HCT116 (cell line): ENCODE measurements around the gene GTF3C4. TPM values are rescaled to one million over a fixed set of nuclear protein-coding genes. Genes with fewer than 3 reads are reported as not detected.

Source experiments
- ATAC-seq: fragments of 200-7000 bp; cut with Tn5 transposase; 2 replicates; pipeline ENCODE4 v1.9.1; 2020; ENCODE audit warnings: mild to moderate bottlenecking, moderate library complexity
- BruUV-seq: library from RNA; stranded (reverse); fragments of 400-500 nt; replicated peaks from 2 replicates; lab custom pipeline; 2021; lab: Mats Ljungman, UMichigan
- CTCF ChIA-PET: fragments of 300-600 bp; sonication (Branson Sonifier 250); formaldehyde crosslinking; loops from one replicate; lab custom pipeline; 2021; ENCODE audit warnings: antibody characterized with exemption; lab: Charles Lee
- POLR2A ChIA-PET: fragments of 300-600, 350-600 bp; sonication (Branson Sonifier 250); formaldehyde crosslinking; loops from one replicate; lab custom pipeline; 2021; ENCODE audit warnings: antibody characterized with exemption; lab: Charles Lee
- RAD21 ChIA-PET, 2 experiments: fragments of 300-600 bp; sonication (Branson Sonifier 250); formaldehyde crosslinking; loops; one replicate each; lab custom pipeline; 2023; ENCODE audit warnings: low total read pairs in 2 of 2; ENCODE audit not compliant: uncharacterized antibody in 2 of 2, unreplicated experiment in 2 of 2, low non-redundant PET in 1 of 2; lab: Charles Lee
- DNase-seq: peaks from one replicate; pipeline ENCODE4 v3.0.0-alpha.2; 2010; ENCODE audit warnings: low read depth, low spot score
- H2AFZ ChIP-seq: fragments of 200-600 bp; shearing (Covaris generic), sonication (generic); 2 replicates; pipeline ENCODE4 v1.6.1; 2017; ENCODE audit warnings: low read depth, mixed run types, mixed read lengths, antibody characterized with exemption, low read length; ENCODE audit not compliant: poor library complexity, severe bottlenecking
- H3K27ac ChIP-seq: 2 replicates; pipeline ENCODE4 v1.5.1; 2012; ENCODE audit warnings: low read depth, low read length
- H3K27me3 ChIP-seq: fragments of 200-600 bp; sonication (generic); 2 replicates; pipeline ENCODE4 v1.6.1; 2016; ENCODE audit warnings: mixed run types, low read length, mixed read lengths; ENCODE audit not compliant: insufficient read depth
- H3K36me3 ChIP-seq, 2 experiments: fragments of 200-500 bp in 1 of 2; fragments of 200-600 bp in 1 of 2; sonication (Bioruptor generic) in 1 of 2; sonication (generic) in 1 of 2; 2 replicates each; pipeline versions ENCODE4 v1.5.1 to v1.6.1; 2014 to 2016; ENCODE audit warnings: low read length in 2 of 2, inconsistent platforms in 1 of 2, mixed read lengths in 1 of 2, mixed run types in 1 of 2; ENCODE audit not compliant: insufficient read depth in 2 of 2, control insufficient read depth in 1 of 2
- H3K4me1 ChIP-seq, 2 experiments: fragments of 200-600 bp in 1 of 2; sonication (generic) in 1 of 2; 2 replicates each; pipeline versions ENCODE4 v1.5.1 to v1.6.1; 2012 to 2017; ENCODE audit warnings: low read length in 2 of 2, inconsistent platforms in 1 of 2, mild to moderate bottlenecking in 1 of 2, mixed read lengths in 1 of 2, mixed run types in 1 of 2, moderate library complexity in 1 of 2; ENCODE audit not compliant: insufficient read depth in 2 of 2, control insufficient read depth in 1 of 2
- H3K4me2 ChIP-seq: fragments of 200-600 bp; sonication (generic); 2 replicates; pipeline ENCODE4 v1.6.1; 2017; ENCODE audit warnings: mixed run types, low read length, mixed read lengths
- H3K4me3 ChIP-seq, 2 experiments: fragments of 200-600 bp in 1 of 2; sonication (generic) in 1 of 2; replicated peaks in 1 of 2; 2 replicates each; pipeline ENCODE4 v1.5.1; 2011 to 2016; ENCODE audit warnings: low read length in 2 of 2, control low read depth in 1 of 2, low read depth in 1 of 2, mild to moderate bottlenecking in 1 of 2, mixed read lengths in 1 of 2, mixed run types in 1 of 2
- H3K79me2 ChIP-seq: fragments of 200-600 bp; sonication (generic); 2 replicates; pipeline ENCODE4 v1.6.1; 2017; ENCODE audit warnings: mild to moderate bottlenecking, mixed run types, low read length, moderate library complexity, mixed read lengths; ENCODE audit not compliant: insufficient read depth
- H3K9ac ChIP-seq: fragments of 200-600 bp; sonication (generic); 2 replicates; pipeline ENCODE4 v1.6.1; 2016; ENCODE audit warnings: low read length, mixed read lengths
- H3K9me2 ChIP-seq: fragments of 200-600 bp; sonication (generic), shearing (Covaris generic); 2 replicates; pipeline ENCODE4 v1.6.1; 2017; ENCODE audit warnings: mixed run types, mild to moderate bottlenecking, moderate library complexity; ENCODE audit not compliant: insufficient read depth
- H3K9me3 ChIP-seq, 2 experiments: fragments of 200-500 bp in 1 of 2; fragments of 200-600 bp in 1 of 2; sonication (Bioruptor generic) in 1 of 2; sonication (generic) in 1 of 2; 2 replicates each; pipeline ENCODE4 v1.6.1; 2014 to 2017; ENCODE audit warnings: low read length in 2 of 2, mixed read lengths in 2 of 2, inconsistent platforms in 1 of 2, low read depth in 1 of 2, mild to moderate bottlenecking in 1 of 2, mixed run types in 1 of 2, moderate library complexity in 1 of 2; ENCODE audit not compliant: control insufficient read depth in 1 of 2, insufficient read depth in 1 of 2
- H4K20me1 ChIP-seq: fragments of 200-600 bp; sonication (generic), shearing (Covaris generic); 2 replicates; pipeline ENCODE4 v1.6.1; 2017; ENCODE audit warnings: mixed run types, mild to moderate bottlenecking, moderate library complexity; ENCODE audit not compliant: insufficient read depth
- ATF3 ChIP-seq: IDR thresholded peaks from 2 replicates; pipeline ENCODE4 v1.6.1; 2012
- CEBPB ChIP-seq: IDR thresholded peaks from 2 replicates; pipeline ENCODE4 v1.6.1; 2012; ENCODE audit warnings: low read depth
- EZH2phosphoT487 ChIP-seq: fragments of 200-600 bp; IDR thresholded peaks from 2 replicates; pipeline ENCODE4 v1.6.1; 2018; ENCODE audit warnings: antibody characterized with exemption, borderline replicate concordance
- FOSL1 ChIP-seq: IDR thresholded peaks from 2 replicates; pipeline ENCODE4 v1.6.1; 2012; ENCODE audit warnings: low read depth
- JUND ChIP-seq: IDR thresholded peaks from 2 replicates; pipeline ENCODE4 v1.6.1; 2012
- POLR2A ChIP-seq: IDR thresholded peaks from 2 replicates; pipeline ENCODE4 v1.7.0; 2011; ENCODE audit warnings: borderline replicate concordance; ENCODE audit not compliant: insufficient read depth, insufficient read length; ENCODE audit errors: extremely low read depth
- POLR2AphosphoS5 ChIP-seq: IDR thresholded peaks from 2 replicates; pipeline ENCODE4 v1.6.1; 2011; ENCODE audit warnings: mild to moderate bottlenecking, low read depth, low read length, moderate library complexity
- SP1 ChIP-seq: IDR thresholded peaks from 2 replicates; pipeline ENCODE4 v1.6.1; 2012; ENCODE audit warnings: low read depth
- YY1 ChIP-seq: IDR thresholded peaks from 2 replicates; pipeline ENCODE4 v1.6.1; 2011; ENCODE audit warnings: low read length, low read depth, moderate library complexity, mild to moderate bottlenecking; ENCODE audit not compliant: insufficient replicate concordance; ENCODE audit errors: extremely low read depth
- intact Hi-C: fragments of 100-400 bp; cut with micrococcal nuclease; formaldehyde crosslinking; loops from 2 replicates; pipeline ENCODE4 v1.10.0; 2022
- total RNA-seq: library from RNA; stranded (reverse); gene quantifications from one replicate; pipeline ENCODE4 v1.2.1, GENCODE V29; 2021; ENCODE audit not compliant: unreplicated experiment
- TF ChIP-seq, protein P1 (sequence below), 3 experiments: fragments of 200-600 bp in 1 of 3; sonication (generic) in 1 of 3; IDR thresholded peaks in 2 of 3; conservative IDR thresholded peaks in 1 of 3; 2 replicates each; pipeline ENCODE4 v1.5.1; 2012 to 2017; ENCODE audit warnings: low read depth in 2 of 3, low read length in 2 of 3, antibody characterized with exemption in 1 of 3, borderline replicate concordance in 1 of 3, control low read depth in 1 of 3, mild to moderate bottlenecking in 1 of 3, mixed read lengths in 1 of 3, mixed run types in 1 of 3, moderate library complexity in 1 of 3; ENCODE audit not compliant: insufficient read depth in 1 of 3
- TF ChIP-seq, protein P2 (sequence below): IDR thresholded peaks from 2 replicates; pipeline ENCODE4 v1.6.1; 2011; ENCODE audit warnings: mild to moderate bottlenecking, low read length, moderate library complexity; ENCODE audit not compliant: insufficient replicate concordance; ENCODE audit errors: extremely low read depth

Gene GTF3C4
- total RNA-seq, 1 experiment from 2014 or later, result 26.4 TPM

DNA sequence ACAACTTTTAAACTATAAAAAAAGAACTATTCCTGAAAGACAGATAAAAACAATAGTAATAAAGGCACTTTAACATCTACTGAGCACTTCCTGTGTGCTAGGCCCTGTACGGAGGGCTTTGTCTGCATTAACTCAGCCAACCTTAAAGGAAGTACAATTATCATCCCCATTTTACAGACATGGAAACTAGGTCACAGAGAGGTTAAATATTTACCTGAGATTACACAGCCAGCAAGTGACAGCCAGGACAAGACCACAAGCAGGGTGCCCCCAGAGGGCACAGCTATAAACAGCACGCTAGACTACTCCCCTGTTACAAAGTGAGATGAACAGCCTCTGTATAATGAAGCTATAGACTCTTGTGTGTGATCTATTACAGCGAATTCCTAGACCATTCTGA, 26.0 kb upstream of the GTF3C4 start:
- H3K36me3 ChIP-seq, result peaks cover 58 to 59% of the 10 kb centered on the region in 2 experiments; a peak in 3 of 4 replicates
- DNase-seq (no peak), ATAC-seq (peak; percentile 91)
- H3K9me3 ChIP-seq, result no peaks in the 10 kb centered on the region
- ChIA-PET POLR2A (no interaction called here), RAD21 (no interaction called here), CTCF (interaction anchor here (0.7 to 1.9 kb wide), 2 partner anchors 9 to 301 kb away, joined by 3 to 11 read pairs; no protein-coding TSS in a partner anchor)
- H3K9ac ChIP-seq, result no peak overlapping the region
- 0 out of 2 replicates have a peak, but pooled peaks cover 4% of the 10 kb centered on the region for H3K79me2 ChIP-seq
- no peak overlapping the region for H2AFZ ChIP-seq
- H3K4me1 ChIP-seq, result no peaks in the 10 kb centered on the region
- TF ChIP-seq YY1, result no peak
- TF ChIP-seq, protein P1, sequence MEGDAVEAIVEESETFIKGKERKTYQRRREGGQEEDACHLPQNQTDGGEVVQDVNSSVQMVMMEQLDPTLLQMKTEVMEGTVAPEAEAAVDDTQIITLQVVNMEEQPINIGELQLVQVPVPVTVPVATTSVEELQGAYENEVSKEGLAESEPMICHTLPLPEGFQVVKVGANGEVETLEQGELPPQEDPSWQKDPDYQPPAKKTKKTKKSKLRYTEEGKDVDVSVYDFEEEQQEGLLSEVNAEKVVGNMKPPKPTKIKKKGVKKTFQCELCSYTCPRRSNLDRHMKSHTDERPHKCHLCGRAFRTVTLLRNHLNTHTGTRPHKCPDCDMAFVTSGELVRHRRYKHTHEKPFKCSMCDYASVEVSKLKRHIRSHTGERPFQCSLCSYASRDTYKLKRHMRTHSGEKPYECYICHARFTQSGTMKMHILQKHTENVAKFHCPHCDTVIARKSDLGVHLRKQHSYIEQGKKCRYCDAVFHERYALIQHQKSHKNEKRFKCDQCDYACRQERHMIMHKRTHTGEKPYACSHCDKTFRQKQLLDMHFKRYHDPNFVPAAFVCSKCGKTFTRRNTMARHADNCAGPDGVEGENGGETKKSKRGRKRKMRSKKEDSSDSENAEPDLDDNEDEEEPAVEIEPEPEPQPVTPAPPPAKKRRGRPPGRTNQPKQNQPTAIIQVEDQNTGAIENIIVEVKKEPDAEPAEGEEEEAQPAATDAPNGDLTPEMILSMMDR (IDR thresholded peaks at IDR 0.05 in 2 of 3, conservative IDR thresholded peaks at IDR 0.05 in 1 of 3; ENCODE audit: borderline replicate concordance in 1 of 3, insufficient read depth in 1 of 3, low read depth in 2 of 3, low read length in 2 of 3), result peak in 2 of 3 experiments; percentile 48 to 54; a peak in 4 of 6 replicates
- no peak overlapping the region for H3K4me3 ChIP-seq
- intact Hi-C loops, result no loop called here
- no TSS peak for BruUV-seq
- no peaks in the 10 kb centered on the region for H3K27me3 ChIP-seq
- no peaks in the 10 kb centered on the region for H4K20me1 ChIP-seq
- H3K4me2 ChIP-seq, result no peak overlapping the region
- H3K27ac ChIP-seq, result no peak overlapping the region
- H3K9me2 ChIP-seq, result no peaks in the 10 kb centered on the region

GRCh38 chr9:132645306-132645705, 25.0 kb upstream of the GTF3C4 start:
- RAD21 ChIA-PET, result no interaction called here
- BruUV-seq, result no TSS peak
- Histone ChIP-seq H3K36me3 (peaks cover 56 to 60% of the 10 kb centered on the region in 2 experiments; a peak in 3 of 4 replicates), H3K4me3 (no peak overlapping the region), H3K9ac (no peak overlapping the region), H3K27me3 (no peaks in the 10 kb centered on the region), H3K79me2 (0 out of 2 replicates have a peak, but pooled peaks cover 7% of the 10 kb centered on the region), H3K4me1 (no peaks in the 10 kb centered on the region), H3K27ac (no peak overlapping the region), H4K20me1 (no peaks in the 10 kb centered on the region), H3K9me3 (no peaks in the 10 kb centered on the region), H3K4me2 (no peak overlapping the region), H3K9me2 (no peaks in the 10 kb centered on the region), H2AFZ (no peak overlapping the region)
- no peak for DNase-seq
- intact Hi-C loops, result no loop called here
- POLR2A ChIA-PET, result no interaction called here
- ATAC-seq, result no peak
- CTCF ChIA-PET, result interaction anchor here (1.9 kb wide), 1 partner anchor 8 kb away, joined by 11 read pairs; no protein-coding TSS in a partner anchor
- TF ChIP-seq POLR2AphosphoS5, result no peak
- no peak for TF ChIP-seq EZH2phosphoT487
- TF ChIP-seq, protein P1 (IDR thresholded peaks at IDR 0.05 in 2 of 3, conservative IDR thresholded peaks at IDR 0.05 in 1 of 3; ENCODE audit: borderline replicate concordance in 1 of 3, insufficient read depth in 1 of 3, low read depth in 2 of 3, low read length in 2 of 3), result no peak
- TF ChIP-seq CEBPB, result no peak
- TF ChIP-seq, protein P2, sequence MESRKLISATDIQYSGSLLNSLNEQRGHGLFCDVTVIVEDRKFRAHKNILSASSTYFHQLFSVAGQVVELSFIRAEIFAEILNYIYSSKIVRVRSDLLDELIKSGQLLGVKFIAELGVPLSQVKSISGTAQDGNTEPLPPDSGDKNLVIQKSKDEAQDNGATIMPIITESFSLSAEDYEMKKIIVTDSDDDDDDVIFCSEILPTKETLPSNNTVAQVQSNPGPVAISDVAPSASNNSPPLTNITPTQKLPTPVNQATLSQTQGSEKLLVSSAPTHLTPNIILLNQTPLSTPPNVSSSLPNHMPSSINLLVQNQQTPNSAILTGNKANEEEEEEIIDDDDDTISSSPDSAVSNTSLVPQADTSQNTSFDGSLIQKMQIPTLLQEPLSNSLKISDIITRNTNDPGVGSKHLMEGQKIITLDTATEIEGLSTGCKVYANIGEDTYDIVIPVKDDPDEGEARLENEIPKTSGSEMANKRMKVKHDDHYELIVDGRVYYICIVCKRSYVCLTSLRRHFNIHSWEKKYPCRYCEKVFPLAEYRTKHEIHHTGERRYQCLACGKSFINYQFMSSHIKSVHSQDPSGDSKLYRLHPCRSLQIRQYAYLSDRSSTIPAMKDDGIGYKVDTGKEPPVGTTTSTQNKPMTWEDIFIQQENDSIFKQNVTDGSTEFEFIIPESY, result no peak
- TF ChIP-seq JUND, result no peak
- no peak for TF ChIP-seq FOSL1
- no peak for TF ChIP-seq POLR2A
- no peak for TF ChIP-seq SP1
- TF ChIP-seq ATF3, result no peak
